NCI-H2107 (cell line): ENCODE measurements around the gene SQSTM1.
"Not testable (repeated sequence)": the region's sequence is repeated elsewhere in the genome, so short reads cannot be mapped to it uniquely, and the experiment has no call there.

ENCODE experiments used
- DNase-seq: peaks from one replicate; lab custom pipeline; 2025; lab: John Stamatoyannopoulos, UW

Gene SQSTM1

DNA sequence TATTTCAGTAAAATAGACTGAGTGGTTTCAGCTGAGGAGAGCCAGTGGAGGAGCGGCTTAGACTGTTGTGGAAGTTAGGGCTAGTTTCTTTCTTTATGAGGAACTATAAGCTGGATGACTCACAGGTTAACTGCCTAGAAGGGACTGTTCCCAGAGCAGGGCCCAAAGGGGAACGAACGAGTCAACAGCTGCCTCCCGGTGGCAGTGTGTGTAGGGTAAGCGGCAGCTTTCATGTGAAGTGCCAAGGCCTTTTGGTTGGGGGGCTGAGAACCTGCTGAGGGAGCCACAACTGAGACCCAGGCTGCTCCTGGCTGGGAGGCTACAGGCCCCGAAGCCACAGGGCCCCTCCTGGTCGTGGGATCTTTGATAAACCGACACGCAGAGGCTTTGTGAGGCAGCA lies 7.0 kb downstream of the SQSTM1 start:
- DNase-seq: no peak

DNA sequence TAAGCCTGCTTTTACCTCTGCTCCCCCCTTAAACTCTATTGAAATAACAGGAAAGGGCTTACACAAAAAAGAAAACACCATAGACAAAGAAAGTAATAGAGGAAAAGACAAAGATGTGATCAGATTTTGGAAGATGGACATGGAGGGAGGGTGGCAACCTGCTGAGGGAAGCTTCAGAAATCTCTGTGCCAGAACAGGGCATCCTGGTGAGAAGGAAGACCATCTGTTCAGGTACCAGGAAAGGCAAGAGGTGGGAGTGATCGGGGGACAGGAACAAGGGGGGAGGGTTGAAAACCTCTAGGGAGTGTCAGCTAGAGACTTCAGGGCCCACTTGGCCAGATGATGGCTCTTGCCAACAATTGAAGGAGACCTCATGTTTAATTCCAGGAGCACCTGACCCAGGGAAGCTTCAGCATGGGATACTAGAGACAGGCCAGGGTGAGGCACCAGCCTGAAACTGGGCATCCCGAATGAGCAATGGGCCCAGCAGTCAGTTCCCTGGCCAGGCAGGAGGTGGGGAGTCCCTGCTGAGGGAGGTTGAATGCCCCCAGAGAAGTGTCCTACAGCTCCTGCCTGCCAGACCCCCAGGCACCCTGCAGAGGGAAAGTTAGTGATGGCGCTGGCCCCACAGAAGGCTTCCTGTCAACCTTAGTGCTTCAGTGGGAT lies 8.2 kb downstream of the SQSTM1 start:
- no peak for DNase-seq

DNA sequence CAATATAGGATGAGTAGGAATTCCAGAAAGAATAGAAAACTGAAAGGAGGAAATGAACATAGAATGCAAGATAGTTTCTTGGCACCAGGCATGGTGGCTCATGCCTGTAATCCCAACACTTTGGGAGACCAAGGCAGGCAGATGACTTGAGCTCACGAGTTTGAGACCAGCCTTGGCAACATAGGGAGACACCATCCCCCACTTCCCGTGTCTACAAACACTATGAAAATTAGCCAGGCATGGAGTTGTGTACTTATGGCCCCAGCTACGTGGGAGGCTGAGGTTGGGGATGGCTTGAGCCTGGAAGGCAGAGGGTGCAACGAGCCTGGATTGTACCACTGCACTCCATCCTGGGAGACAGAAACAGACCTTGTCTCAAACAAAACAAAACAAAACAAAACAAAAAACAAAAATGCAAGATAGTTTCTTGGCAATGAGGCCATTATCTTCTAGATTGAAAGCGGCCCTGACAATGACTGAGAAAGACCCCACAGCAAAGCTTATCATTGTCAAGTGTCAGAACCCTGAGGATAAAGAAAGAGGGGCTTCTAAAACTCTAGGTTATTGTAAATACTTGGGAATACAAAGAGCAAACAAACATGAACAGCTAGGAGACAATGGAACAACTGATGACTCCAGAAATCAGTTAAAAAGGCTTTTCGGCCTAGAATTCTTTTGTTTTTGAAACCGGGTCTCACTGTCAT lies 9.2 kb downstream of the SQSTM1 start:
- DNase-seq: no peak

GRCh38 chr5:179830818-179831468 lies 10.2 kb downstream of the SQSTM1 start:
- DNase-seq: no peak

DNA sequence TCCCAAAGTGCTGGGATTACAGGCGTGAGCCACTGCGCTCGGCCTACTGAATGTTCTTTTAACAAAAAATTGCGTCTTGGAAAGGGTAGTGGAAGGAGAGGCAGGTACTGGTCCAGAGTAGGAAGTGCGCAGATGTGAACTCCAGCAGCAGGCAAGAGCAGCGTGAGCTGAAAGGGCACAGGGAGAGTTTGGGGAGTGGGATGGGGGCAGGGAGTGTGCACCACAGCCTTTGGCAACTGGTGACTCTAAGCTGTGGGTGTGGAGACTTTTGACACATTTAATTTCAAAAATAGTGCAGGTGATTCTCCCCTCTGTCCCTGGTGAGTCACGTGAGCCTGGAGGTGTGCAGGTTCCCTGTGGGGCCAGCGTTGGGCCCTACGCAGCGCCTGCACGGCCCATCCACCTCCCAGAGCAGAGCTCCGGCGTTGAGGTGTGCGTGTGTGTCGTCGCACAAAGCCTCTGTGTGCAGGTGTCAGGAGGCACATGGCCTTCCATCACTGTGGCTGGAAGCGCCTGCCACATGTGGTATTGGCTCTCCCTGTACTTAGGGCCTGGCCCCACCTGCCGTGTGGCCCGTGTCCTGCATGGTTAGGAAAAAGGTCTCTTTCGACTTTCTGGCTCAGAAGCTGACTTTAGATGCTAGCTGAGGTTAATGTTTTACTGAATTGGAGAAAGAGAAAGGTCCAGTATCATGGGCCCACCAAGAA lies 11.5 kb downstream of the SQSTM1 start:
- no peak for DNase-seq

- DNase-seq: no peak
Measured at GRCh38 chr5:179833056-179833708, 12.5 kb downstream of the SQSTM1 start.

GRCh38 chr5:179833709-179834070 lies 13.0 kb downstream of the SQSTM1 start:
- no peak for DNase-seq

GRCh38 chr5:179834120-179834519 lies 13.4 kb downstream of the SQSTM1 start:
- no peak for DNase-seq

DNA sequence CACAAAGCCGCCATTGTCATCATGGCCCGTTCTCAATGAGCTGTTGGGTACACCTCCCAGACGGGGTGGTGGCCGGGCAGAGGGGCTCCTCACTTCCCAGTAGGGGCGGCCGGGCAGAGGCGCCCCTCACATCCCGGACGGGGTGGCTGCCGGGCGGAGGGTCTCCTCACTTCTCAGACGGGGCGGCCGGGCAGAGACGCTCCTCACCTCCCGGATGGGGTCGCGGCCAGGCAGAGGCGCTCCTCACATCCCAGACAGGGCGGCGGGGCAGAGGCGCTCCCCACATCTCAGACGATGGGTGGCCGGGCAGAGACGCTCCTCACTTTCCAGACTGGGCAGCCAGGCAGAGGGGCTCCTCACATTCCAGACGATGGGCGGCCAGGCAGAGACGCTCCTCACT lies 14.2 kb downstream of the SQSTM1 start:
- not testable (repeated sequence) for DNase-seq

GRCh38 chr5:179836225-179837019 lies 15.7 kb downstream of the SQSTM1 start:
- DNase-seq: no peak

DNA sequence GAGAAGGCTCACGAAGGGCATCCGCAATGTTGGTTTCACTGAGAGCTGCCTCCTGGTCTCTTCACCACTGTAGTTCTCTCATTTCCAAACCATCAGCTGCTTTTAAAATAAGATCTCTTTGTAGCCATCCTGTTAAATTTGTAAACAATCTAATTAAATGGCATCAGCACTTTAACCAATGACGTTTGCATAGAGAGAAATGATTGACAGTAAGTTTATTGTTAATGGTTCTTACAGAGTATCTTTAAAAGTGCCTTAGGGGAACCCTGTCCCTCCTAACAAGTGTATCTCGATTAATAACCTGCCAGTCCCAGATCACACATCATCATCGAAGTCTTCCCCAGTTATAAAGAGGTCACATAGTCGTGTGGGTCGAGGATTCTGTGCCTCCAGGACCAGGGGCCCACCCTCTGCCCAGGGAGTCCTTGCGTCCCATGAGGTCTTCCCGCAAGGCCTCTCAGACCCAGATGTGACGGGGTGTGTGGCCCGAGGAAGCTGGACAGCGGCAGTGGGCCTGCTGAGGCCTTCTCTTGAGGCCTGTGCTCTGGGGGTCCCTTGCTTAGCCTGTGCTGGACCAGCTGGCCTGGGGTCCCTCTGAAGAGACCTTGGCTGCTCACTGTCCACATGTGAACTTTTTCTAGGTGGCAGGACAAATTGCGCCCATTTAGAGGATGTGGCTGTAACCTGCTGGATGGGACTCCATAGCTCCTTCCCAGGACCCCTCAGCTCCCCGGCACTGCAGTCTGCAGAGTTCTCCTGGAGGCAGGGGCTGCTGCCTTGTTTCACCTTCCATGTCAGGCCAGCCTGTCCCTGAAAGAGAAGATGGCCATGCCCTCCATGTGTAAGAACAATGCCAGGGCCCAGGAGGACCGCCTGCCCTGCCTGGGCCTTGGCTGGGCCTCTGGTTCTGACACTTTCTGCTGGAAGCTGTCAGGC lies 16.6 kb downstream of the SQSTM1 start:
- no peak for DNase-seq

DNA sequence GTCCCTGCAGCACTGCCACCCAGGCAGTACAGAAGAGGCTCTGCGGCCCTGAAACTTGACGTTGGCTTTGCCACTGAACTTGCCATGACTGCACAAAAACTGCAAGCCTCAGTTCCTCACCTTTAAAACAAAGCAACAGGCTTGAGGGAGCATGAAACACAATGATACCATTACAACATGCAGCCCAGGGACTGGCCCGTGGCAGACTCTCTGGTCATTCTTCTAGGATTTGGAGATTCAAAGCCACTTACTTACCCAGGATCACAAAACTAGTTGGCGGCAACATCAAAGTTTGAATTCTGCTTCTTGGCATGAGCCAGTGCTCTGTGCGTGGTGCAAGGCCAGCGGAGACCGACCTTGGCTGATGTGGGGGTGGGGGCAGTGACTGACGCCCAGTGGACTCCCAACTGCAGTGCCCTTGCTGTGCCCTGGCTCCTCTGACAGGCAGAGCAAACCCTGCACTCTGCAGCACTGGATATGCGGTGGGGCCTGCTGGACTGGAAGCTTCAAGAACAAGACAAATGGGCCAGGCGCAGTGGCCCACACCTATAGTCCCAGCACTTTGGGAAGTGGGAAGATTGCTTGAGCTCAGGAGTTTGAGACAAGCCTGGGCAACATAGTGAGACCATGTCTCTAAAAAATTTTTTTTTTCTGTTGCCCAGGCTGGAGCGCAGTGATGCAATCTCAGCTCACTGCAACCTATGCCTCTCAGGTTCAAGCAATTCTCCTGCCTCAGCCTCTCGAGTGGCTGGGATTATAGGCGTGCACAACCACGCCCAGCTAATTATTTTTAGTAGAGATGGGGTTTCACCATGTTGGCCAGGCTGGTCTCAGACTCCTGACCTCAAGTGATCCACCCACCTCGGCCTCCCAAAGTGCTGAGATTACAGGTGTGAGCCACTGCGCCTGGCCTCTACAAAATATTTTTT lies 18.9 kb downstream of the SQSTM1 start:
- no peak for DNase-seq

DNA sequence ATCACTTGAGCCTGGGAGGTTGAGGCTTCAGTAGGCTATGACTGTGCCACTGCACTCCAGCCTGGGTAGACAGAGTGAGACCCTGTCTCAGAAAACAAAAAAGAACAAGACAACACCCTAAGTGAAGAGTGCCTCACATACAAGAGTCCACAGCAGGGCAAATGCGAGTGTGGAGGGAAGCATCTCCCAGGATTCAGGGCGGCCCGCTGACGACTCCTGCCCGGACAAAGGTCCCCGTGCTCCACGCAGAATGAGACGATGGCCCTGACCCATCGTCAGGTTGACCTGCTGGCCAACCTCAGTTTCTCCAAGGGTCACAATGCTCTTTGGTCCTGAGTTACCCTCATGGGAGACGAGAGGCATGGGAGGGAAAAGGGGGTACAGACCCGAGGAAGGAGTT lies 19.6 kb downstream of the SQSTM1 start:
- no peak for DNase-seq

DNA sequence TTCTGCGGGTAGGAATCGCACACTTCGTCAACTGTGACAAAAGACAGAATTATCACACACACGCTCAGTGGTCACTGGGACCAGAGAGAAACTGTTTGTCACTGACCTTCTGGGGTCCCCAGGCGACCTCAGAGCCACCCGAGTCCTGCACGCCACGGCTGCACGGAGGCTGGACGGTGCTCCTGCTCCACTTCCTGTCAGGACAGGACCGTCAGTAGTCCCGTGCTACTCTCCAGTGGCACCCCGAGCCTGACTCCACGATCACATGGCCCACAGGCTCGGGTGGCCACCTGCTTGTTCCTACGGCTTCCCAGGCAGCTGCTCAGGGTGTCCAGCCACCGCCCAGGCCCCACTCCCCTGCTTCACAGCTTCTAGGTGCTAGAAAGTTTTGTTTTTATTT lies 20.1 kb downstream of the SQSTM1 start:
- DNase-seq: no peak

DNA sequence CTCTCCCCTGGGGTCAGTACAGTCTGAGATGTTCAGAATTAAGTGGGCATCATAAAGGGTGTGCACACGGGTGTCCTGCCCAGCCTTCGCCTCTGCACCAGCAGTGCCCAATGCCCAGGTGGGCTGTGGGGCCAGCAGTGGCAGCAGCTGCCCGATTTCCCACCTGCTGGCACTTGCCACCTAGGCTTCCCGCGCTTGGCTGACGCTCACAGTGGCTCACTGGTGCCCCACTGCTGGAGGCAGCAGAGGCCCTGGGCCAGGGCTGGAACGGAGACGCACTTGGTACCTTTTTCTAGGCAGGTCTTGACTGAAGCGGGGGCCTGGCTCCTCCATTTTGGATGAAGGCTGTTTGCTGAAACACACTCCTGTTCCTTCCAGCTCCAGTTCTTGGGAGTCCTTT lies 20.9 kb downstream of the SQSTM1 start:
- no peak for DNase-seq

GRCh38 chr5:179852993-179853547 lies 32.4 kb downstream of the SQSTM1 start:
- no peak for DNase-seq

- DNase-seq: no peak
Measured at GRCh38 chr5:179854356-179854755, 33.7 kb downstream of the SQSTM1 start.

DNA sequence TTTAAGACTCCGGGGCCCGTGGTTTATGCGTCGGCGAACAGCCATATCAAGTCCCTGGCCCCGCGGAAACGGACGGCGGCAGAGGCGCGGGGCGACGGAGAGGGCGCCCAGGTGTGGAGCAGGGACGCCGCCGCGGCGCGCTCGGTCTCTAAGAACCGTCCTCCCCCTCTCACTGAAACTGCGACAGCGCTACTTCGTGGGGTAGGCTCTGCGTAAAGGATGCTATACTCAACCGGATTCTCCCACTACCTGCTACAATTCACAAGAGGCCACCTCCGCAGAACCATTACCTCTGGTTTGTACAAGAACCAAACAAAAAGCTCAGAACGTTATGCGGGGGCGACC lies 37.5 kb downstream of the SQSTM1 start:
- no peak for DNase-seq
